KBM-7 (cell line): ENCODE results near the gene ZBTB7C.

Source experiments
- DNase-seq: peaks from one replicate; pipeline ENCODE4 v3.0.0-alpha.2; 2015
- in situ Hi-C: fragments of 300-500 bp; cut with MboI; formaldehyde crosslinking; loops from 2 replicates; pipeline ENCODE4 v1.14.3; 2020; ENCODE audit warnings: low sequenced_read_pairs, low pct_unique_long_range_greater_than_20kb, mixed read lengths

Gene ZBTB7C

DNA sequence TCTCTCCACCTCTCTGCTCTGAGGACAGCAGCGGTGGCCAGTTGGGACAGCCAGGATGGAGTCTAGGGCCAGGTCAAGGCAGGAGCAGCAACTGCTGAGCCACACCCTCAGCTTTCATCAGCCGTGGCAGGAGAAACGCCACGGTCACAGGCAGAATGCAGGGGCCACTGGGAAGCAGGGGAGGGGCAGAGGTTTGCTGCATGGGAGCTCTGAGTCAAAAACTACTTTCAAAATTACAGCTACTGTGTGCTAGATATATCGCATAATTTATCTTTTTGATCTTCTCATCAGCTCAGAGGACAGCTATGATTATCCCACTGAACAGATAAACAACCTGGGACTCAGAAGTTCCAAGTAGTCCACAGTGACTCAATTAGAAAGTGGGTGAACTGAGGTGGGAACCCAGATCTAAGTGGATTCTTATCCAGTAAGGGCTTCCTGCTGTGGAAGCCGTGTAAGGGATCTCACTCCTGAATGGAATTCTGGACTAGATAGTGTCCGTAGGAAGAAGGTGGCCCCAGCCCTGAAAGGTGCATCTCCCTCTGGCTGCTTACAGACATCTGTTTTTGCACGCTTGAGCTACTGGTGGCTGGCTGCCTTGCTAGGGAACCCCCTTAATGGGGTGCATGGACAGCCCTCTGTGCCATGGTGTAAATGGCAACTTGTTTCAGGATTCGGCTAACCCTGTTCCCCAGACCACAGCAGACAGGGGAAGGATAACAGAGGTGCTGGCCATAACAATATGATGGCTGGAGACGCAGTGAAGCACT is 284.1 kb downstream of the ZBTB7C start:
- in situ Hi-C loops = no loop called here
- DNase-seq = no peak

DNA sequence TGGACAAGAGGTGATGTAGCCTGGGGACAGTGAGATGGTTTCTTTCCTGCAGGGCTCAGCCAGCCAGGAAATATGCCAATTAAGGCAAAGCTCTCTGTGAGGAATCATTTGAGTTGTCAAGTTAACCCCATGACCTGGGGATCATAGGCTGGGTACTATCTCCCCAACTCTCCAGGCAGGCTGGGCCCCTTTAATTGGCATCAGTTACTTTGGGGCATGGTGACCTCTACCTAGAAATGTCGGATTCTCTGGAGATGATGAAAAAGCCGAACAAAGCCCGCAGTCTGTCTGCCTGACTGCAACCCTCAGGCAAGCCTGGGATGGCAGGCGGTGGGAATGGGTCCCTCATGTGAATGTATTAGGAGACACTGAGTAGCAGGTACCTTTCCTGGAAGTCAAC is 285.2 kb downstream of the ZBTB7C start:
- DNase-seq = no peak
- in situ Hi-C loops = no loop called here

GRCh38 chr18:48123324-48123723 is 285.9 kb downstream of the ZBTB7C start:
- in situ Hi-C loops = no loop called here
- DNase-seq = no peak

- in situ Hi-C loops = no loop called here
- no peak for DNase-seq
Observed at GRCh38 chr18:48122816-48123215, 286.4 kb downstream of the ZBTB7C start.

GRCh38 chr18:48122376-48122775 is 286.8 kb downstream of the ZBTB7C start:
- in situ Hi-C loops = no loop called here
- no peak for DNase-seq

DNA sequence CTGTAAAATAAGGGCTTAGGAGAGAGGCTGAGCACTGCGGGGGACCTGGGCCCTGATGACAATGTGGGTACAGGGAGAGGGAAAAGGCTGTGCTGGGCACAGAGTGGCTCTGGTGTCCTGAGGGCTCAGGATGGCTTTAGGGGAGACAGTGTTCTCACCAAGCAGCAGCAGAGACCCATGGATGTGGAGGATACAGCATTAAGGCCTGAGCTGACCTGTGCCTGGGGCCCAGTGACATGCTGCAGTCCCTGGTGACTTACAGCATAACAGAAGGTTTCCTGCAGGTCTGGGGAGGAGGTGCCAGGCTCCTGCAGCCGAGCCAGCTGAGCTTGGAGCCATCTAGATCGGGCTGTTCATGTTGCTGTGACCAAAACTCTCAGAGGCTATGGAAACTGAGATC is 287.4 kb downstream of the ZBTB7C start:
- no peak for DNase-seq
- in situ Hi-C loops = no loop called here

DNA sequence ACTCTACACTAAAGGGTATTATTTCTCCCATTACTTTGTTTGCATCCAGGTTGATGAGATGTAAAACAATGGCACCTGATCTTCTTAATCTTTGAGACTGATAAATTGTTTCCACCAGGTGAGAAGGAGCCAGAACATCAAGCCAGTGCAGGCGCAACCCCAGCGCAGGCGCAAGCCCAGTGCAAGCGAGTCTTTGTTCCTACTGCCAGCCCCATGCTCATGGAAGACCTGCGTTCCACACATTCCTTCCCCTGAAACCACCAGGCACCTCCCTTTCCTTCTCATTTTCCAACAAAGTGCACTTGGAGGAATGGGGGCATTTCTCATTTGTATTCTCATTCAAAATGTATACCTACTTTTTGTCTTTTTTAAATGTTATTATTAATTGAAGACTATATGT is 290.0 kb downstream of the ZBTB7C start:
- in situ Hi-C loops = no loop called here

GRCh38 chr18:48116873-48117630 is 292.1 kb downstream of the ZBTB7C start:
- in situ Hi-C loops = no loop called here
- DNase-seq = no peak

More for the DNA sequence above, 290.0 kb downstream of the ZBTB7C start:
- DNase-seq = no peak

DNA sequence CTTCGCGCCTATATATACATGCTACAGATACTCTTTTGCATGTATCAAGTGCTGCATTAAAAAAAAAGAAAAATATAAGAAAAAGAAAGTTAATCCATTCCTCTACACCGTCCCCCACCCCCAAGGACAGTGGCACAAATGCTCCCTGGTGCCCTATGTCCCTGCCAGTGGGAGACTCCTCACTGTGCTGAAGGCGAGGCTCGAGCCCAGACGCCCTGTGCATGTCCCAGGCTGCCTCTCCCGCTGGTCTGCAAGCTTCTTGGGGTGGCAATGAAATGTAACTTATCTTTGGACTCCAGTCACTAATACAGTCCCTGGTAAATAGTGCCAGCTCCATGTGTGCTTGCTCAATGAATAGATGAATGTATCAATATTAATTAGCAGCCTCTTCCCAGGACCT is 293.2 kb downstream of the ZBTB7C start:
- in situ Hi-C loops = no loop called here
- DNase-seq = no peak

GRCh38 chr18:48113691-48114090 is 295.5 kb downstream of the ZBTB7C start:
- in situ Hi-C loops = no loop called here
- DNase-seq = no peak

DNA sequence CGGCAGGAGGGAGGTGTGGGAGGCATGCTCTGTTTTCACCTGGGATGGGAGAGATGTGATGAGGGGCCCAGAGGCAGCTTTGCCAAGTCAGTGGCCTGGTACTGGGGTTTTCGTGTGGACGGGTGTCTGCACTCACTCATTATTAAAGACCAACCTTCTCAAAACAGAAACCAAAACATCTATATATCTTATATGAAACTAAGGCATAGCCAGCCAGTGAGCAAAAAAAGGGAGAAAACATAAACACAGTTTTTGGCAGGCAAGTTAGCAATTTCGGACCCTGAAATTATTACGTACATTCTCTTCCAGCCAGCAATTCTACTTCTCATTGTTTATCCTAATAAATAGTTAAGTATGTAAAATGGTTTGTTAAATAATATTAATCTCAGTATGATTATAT is 297.6 kb downstream of the ZBTB7C start:
- DNase-seq = no peak
- in situ Hi-C loops = no loop called here

DNA sequence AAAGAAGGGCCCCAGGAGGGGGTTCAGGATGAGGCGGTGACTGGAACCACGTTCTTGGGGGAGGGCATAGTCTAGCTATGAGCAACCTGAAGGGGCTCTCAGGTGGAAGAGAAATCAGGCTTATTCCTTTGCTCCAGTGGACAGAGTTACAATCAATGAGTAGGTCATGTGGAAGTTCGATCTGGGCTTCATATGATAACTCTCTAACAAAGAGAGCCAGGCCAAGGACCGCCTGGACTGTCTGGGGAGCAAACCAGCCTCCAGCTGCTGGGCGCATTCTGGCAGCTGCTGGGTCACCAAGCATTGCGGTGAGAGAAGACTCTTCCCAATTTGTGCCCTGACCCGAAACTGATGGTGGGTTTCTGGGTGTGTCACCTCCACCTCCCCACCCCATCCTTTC is 298.4 kb downstream of the ZBTB7C start:
- no peak for DNase-seq
- in situ Hi-C loops = no loop called here

- in situ Hi-C loops = no loop called here
- DNase-seq = no peak
Observed at GRCh38 chr18:48109961-48110493, 299.2 kb downstream of the ZBTB7C start.

DNA sequence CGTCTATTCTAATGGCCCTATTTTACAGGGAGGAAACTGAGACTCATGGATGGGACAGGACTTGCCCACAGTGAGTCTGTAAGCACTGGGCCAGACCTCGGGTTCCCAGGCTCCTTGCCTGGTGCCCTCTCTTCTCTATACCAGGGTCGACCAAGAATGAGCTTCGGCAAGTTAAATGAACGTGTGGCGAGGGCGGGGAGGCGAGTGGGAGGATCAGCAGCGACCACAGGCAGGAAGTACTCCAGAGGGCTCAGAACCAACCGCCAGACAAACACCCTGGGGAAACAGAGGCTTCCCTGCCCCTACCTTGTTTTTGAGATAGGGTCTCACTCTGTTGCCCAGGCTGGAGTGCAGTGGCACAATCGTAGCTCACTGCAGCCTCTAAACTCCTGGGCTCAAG is 301.0 kb downstream of the ZBTB7C start:
- in situ Hi-C loops = no loop called here
- DNase-seq = peak; percentile 64

GRCh38 chr18:48106976-48107781 is 302.0 kb downstream of the ZBTB7C start:
- in situ Hi-C loops = no loop called here
- DNase-seq = peak; percentile 33

DNA sequence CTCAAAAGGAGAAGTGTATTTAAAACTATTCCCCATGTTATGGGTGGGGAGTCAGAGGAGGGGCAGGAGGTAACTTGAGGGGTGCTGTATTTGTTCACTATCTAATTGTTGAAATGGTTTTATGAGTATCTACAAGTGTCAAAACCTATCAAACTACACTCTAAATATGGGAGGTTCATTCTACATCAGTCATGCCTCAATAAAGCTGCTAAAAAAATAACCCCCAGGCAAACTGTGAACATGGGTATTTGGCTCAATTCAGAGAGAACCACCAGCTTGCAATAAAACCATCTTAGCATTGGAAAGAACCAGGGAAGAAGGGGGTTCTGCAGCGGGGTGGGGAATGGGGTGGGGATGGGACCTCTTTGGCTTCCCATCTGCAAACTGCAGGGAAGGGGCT is 302.7 kb downstream of the ZBTB7C start:
- DNase-seq = no peak
- in situ Hi-C loops = no loop called here

DNA sequence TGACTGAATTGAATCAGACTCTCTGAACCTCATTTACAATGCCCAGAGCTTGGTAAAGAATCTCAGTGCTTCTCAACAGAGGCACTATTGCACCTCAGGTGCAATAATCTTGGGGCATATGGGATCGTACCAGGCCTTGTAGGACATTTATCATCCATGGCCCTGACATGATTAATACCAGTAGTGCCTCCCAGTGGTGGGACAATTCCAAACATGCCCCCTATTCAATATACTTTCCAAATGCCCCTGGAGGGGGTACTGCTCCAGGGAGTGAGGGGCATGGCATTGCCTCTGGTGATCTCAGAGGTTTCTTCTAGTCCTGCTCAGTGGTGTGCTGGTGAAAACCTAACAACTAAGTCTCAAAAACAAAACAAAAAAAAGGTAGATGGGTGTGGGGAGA is 303.9 kb downstream of the ZBTB7C start:
- in situ Hi-C loops = no loop called here

DNA sequence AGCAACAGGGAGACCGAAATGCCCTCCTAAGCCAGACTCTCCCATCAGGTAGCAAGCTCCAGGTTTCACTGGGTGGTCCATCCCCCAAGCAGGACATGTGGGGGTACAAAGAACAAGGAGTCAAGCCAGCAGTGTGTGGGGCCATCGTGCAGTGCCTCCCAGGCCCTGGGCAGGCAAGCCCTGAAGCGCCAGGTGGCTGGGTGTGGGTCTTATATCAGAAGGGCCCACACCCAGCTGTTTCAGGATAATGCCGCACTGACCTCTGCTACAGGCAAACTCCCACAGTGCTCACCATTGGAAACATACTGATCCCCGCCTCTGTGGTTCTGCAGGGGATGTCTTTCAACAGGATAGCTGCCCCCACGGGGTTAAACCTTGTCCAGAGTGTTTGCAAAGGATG is 304.5 kb downstream of the ZBTB7C start:
- DNase-seq = no peak
- in situ Hi-C loops = no loop called here

More for the DNA sequence above, 303.9 kb downstream of the ZBTB7C start:
- DNase-seq = no peak

DNA sequence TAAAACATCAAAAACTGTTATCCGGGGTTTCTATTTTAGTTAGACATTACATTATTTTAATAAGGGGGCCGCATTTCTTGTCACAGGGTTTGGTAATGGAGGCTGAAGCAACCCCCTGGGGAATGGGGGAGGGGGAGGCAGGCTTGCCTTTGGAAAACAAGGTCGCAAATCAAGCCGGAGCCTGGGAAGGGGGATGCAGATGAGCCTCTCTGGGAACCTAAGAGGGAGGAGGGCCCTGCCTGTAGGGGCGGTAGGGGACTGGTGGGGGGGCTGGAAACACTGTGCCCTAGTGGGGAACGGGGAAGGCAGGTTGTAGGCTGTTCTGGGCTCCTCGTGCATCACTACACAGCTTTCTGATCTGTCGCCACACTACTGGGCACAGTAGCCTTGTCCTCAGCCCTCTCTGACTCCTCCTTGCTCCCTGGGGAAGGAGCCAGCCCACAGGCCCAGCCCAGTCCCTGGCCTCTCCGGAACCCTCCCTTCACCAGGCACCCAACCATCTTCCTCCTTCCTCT is 308.5 kb downstream of the ZBTB7C start:
- in situ Hi-C loops = no loop called here
- DNase-seq = peak; percentile 15
